Daoy (cell line): ENCODE measurements around the gene HOXD11. TPM values are rescaled to one million over a fixed set of nuclear protein-coding genes. Genes with fewer than 3 reads are reported as not detected.
A peak's percentile ranks its signal among the peaks of the same experiment; 100 is the strongest.

Source experiments
- DNase-seq: peaks from one replicate; pipeline ENCODE4 v3.0.0-alpha.2; 2015; ENCODE audit warnings: low read depth
- total RNA-seq: library from RNA; depleted of rRNA; stranded (reverse); fragments of >200 nt; shearing (Covaris generic); gene quantifications from 2 replicates; pipeline ENCODE4 v1.2.3, GENCODE V29; 2014

The HOXD11 gene
- total RNA-seq, 1 experiment from 2014 or later, result 13.4 TPM

DNA sequence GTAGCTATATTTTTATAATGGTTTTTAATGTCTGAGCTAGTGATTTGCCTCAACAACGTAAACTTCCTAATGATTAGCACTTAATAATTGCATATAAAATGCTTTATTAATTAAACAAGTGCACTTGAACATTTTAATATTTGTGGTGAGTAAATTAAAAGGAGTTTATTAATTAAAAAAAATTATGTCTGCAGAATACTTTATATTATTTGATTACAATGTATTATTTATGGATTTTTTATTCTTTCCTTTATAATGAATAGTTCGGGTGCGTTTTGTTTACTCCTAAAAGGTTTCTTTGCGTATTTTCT lies 24.7 kb downstream of the HOXD11 start:
- DNase-seq, result no peak

DNA sequence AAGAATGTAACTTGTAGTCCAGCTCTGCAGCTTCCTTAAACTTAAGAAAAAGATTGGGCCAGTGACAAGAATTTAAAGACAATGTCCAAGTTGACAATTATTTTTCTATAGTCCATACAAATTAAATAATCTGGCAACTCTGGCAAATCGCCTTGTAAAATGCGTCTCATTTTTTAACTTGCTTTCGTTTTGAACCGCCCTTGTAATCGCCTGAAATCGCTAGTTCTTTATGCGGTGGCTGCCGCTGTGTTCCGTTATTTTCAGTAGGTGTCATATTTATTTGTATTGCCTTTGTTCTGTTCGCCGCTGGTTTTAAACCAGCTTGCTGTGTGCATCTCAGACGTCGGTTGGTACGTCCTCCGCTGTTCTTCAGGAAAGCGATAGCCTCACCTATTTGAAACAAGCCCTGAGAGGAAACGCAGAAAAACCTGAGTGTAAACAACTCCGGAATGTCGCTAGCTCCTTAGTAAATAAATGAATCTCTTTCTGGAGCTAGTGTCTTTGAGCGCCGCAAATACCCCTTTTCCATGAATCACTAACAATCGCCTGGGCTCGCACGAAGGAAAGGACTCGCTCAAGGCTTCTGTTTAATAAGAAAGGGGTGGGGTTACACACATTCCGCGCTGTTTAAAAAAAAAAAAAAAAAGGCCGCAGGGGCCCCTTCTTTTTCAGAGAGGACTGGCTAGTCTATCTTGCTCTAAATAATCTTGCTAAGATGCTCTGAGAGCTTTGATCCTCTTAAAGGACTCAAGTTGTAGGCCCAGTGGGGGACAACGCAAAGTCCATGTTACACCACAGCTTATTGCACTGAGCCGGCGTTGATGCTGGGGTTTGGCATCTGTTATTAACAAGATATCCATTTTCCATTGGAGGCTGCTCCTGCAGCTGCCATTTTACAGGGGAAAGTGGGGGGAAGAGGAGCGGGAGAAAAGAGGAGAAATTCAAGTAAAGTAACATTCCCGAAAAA lies 25.4 kb downstream of the HOXD11 start:
- DNase-seq, result no peak

DNA sequence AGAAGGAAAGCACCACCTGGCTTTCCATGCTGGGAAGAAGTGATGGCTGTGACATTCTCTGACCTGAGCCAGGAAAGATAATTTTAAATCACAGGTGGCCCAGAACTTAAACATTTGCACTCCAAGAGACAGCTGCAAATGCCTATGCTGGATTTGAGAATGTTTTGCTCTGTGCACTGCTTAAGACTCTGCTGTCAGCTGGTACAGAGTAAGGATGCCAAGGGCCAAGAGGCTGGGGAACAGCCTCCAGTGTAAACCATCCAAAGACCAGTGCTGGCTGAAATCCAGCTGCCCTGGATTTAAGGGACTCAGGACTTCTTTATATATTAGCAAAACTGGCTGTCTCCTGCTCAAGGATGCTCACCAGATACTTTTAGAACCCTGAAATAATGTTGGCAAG lies 26.3 kb downstream of the HOXD11 start:
- no peak for DNase-seq

DNA sequence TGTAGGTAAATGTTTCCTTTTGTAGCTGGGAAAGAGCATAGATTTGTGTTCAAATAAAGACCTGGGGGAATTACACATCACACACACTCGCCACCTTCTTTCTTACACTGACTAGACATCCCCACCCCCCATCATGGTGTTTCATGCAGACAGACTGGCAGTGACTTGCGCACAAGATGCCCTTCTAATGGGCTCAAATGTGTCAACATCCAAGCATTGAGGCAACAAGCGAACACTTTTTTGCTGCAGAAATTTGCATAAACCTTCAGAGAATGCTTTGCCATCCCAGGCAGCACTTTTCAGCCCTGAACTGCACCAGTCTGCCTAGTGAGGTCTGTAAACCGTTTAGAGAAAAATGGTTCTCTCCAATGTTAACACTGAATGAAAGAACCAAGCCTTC lies 27.0 kb downstream of the HOXD11 start:
- no peak for DNase-seq

DNA sequence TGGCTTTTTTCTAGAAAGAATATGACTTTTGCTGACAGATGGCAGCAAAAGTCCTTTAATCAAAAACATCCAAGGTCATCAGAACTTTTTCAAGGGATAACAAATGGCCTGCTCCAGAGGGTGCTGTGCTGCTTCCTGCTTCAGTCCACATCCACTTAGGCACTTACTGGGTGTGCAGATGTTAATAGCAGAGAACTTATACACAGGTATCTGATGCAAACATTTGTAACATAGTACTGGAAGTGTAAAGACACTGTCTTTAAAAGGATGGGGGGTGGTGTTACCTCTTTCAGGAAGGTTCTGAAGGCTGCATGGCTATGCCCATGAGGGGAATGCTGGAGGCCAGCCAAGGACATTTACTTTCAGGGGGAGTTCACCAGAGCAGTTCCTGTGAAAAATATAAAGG lies 28.0 kb downstream of the HOXD11 start:
- no peak for DNase-seq

DNA sequence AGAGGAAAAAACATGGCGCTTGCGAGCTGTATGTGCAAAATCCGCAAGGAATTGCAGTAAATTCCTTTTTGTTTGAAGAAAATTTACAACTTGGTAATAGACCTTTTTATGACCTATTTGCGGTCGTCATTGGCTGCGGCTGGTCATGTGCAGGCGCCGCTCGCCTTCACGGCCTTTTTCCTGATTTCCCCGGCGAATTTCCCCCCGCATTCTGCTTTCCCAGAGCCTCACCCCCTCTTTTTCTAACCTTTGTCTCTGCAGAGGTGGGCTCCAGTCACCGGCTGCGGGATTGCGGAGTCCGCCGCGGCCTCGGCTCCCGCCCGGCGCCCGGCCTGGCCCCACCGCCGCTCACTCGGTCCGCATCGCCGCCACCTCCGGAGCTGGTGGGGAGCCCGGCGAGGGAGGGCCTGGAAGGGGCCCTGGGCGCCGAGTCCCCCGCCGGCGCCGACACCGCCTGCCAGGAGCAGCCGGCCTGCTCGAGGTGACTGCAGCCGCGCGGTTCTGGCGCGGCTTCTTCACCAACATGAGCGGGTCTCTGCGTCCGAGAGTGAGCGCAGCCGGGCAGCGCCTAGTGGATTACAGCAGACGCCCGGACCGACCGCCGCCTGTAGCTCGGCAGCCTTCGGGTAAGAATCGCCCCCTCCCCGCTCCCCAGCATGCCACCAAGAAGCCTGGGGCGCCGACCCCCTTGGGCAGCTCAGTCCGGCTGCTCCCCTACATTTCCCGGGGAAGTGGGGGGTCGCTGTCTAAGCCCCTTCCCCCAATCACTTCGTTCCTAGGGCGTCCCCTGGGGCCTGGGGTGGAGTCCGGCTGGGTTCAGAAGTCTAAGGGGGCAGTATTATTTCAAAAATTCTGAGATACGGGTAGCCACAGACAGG lies 29.5 kb downstream of the HOXD11 start:
- DNase-seq, result peak; percentile 53

DNA sequence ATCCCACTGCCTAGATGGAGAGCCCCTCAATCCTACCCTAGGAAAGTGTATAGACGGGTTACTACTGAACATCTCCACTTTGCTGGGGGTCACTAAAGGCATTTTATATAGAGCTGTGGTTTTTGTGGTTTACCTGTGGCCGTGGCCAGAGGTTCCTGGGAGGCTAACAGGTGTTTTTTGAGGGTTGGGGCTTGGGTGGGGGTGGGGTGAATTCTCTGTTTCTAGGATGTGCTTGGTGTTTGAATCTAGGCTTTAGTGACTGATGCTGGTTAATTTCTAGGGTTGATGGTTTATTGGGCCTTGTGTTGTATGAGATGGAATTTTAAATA lies 30.1 kb downstream of the HOXD11 start:
- no peak for DNase-seq

DNA sequence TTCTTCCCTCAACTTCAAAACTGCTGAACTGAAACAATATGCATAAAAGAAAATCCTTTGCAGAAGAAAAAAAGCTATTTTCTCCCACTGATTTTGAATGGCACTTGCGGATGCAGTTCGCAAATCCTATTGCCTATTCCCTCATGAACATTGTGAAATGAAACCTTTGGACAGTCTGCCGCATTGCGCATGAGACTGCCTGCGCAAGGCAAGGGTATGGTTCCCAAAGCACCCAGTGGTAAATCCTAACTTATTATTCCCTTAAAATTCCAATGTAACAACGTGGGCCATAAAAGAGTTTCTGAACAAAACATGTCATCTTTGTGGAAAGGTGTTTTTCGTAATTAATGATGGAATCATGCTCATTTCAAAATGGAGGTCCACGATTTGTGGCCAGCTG lies 30.8 kb downstream of the HOXD11 start:
- DNase-seq, result no peak

DNA sequence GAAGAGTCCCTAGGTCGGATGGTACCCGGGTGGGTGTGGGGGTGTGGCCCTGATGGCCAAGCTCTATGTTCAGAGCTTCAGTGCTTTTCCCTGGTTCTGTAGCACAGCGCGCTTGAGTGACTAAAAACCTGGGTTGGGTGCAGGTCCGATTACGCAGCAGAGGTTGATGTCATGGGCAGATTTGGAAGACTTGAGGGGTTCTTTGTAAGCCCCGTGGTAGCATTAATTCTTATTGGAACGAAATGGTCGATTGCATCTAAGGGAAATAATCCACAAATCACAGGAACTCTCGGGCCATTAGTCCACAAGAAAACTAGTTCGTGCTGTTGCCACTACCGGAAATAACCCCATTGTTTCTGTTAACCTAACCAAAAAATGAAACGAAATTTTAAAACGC lies 31.4 kb downstream of the HOXD11 start:
- DNase-seq, result no peak

DNA sequence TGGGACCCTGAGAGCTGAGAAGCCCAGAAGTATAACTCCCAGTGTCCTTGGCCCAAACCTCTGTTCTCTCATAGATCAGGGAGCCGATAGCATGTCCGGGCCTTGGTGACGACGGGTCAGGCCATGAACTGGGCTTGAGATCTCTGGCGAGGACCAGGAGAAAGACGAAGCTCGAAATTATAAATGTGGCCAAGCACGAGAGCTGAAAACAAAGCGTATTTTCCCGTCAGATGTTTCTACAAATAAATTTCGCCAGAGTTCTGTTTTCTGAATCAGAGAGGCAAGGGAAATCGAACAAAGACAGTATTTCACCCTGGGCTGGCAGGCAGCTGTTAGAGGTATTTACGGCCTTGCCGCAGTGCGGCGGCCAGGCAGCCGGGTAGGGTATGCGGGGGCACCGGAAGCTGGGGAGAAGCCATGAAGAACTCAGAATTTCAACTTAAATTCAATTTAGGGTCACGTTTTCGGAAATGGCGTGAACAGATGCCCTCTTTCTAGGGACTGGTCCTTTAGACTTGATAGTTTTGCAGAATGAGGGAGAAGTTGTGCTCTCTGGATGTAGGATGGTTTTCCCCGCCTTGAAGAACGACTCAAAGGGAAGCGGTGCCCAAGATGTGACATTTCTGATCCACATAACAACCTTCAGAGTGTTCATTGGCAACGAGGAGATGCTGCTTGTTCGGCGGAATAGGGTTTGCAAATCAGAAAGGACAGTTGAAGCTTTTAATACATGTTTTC lies 32.0 kb downstream of the HOXD11 start:
- no peak for DNase-seq

DNA sequence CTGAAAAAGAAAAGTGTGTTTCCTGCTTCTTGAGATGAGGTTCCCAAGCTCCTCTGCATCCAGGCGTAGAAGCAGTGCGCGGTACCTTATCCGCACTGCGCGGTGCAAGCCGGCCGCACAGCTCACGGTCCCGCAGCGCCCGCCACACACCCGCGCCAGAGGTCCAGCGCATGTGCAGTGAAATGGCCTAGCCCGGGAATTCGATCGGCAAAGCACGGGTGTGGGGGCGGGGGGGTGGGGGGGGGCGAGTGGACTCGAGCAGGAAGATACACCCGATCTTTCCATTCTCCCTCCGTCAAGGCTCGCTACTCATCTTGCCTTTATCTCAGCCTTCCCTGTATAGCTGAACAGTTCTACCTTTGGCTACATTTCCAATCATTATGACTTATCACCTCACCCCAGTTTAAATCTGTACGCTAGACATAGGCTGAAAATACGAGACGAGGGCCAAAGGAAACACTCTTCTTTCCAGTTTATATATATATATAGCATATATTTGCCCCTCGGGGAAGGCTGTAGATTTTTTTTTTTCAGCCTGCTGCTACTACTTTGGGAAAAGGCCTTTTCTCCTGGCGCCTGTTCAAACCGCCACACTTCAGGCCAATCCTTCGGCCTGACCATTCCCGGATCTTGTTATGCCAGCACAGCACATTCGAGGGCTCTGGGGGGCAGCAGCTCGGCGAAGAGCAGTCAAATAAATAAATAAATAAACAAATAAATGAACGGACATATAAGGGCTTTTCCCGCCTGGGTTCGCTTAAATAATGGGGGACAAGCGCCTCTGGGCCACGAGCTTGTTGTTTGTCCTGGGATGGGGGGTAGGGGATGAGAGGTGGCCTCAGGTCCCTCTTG lies 32.8 kb downstream of the HOXD11 start:
- DNase-seq, result no peak

DNA sequence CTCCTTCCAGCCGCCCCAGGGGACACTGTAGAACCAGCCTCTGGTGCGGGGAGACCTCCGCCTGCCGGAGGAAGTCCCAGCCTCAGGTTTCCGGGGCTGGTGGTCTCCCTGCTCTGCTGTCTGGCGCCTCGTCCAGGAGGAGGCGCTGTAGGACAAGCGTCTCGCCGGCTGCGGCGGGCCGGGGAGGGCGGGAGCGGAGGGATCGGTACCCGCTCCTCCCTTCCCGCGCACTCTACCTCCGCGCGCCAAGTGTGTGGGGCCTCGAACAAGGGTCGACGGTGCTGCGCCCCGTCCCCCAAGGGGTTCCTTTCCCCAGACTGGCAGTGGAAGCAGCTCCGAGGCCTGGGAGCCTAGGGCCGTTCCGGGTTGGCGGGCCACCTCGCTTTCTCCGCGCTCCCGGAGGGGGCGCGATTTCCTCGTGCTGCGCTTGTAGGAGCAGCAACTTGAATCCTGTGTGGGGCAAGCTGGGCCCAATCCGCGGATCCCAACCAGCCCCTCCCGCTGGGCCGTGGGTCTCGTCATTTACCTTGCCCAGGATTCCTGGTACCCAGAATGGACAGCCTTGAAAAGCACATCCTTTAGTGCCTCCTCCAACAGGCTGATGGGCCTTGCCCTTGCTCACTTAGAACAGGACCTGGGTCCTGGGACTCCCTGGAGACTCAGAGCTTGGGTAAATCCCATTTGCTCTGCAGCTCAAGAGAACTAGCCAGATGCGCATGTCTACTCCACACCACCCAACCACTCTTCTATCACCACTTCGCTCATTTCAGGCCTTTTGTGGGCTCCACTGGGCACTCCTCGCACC lies 33.6 kb downstream of the HOXD11 start:
- peak; percentile 89 for DNase-seq

DNA sequence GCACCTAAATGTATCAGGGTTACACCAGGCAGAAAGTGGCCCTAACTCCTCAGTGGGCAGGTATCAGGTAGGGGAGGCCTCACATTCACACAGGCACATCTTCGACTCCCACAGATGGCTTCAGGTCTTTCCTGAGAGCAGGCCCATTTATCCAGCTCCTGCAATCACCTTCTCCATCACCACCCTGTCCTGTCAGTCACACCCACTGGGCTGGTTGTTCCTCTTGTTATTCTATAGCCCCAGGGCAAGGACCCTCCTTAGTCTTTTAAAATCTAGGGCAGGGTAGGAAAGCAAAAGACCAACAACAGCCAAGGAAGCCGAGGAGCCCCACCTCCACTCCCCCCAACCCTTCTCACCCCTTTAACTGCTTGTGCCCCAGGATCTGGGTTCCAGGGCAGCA lies 35.2 kb downstream of the HOXD11 start:
- DNase-seq, result no peak

DNA sequence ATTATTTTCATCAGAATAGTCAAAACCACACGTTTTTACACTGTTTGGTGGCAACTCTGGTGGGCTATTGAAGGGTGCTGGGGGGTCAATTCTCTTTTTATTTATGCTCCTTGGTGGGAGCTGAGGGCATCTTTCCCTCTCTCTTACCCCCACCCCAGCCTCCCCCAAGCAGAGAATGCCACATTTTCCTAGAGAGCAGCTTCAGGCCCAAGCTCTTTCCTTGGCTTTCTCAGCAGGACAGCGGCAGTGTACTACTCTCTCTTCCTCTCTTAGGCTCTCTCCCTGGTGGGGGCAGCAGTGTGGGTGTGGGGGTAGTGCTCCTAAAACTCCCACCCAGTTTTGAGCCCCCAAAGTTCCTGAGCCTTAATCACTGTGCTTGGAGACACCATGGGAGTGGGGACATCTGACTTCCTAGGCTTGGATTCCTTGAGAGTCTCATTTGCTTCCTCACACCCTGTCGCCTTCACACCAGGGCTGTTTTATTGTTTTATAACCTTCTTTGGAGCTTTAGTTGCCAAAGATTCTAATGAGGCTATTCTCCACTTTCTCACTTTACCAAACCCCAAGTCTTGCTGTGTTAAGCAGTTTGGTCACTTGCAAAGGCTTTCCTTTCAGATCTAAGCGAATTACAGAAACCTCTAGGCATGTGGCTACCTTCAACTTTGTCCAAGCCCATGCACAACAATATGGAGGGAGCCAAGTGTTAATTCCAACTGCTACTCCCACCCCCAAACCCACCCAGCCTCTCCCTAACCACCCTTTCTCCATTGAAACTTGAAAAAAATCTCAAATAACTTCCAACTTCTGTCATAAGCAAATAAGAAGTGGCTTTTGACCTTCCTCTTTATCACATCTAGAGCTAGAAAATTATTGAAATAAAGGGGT lies 38.2 kb downstream of the HOXD11 start:
- no peak for DNase-seq

DNA sequence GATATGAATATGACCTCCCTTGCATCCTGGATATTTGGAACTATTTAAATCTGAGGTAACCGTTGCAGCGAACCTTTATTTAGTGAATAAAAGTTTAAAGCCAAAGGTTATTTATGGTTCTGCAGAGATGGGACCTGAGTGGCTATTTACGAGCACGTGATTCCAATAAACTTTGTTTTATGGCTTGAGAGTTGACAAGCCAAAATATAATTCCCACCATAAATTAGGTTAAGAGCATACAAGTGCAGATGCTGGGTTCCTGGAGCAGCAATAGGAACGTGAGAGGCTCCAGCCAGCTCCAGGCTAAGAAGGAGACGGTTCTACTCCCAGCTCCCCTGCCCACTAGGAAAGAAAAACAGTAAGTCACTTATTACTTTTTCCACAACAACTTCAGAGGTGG lies 39.0 kb downstream of the HOXD11 start:
- no peak for DNase-seq

DNA sequence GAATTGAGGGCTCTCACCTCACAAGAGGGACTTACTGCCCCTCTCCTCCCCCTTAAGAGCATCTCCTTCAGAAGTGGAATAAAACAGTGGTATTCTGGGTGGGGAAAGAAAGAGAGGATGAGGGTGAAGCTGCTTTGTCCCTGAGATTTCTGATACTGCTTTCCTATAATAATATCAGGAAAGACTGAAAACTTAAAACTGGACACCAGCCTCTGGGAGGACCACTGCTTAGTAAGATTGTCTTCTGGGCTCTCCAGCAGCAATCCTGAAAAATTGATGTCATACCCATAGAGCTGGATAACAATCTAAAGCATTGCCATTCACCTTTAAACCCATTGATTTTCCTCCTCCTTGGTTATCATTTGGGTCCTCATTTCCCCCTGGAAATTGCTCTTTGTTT lies 39.6 kb downstream of the HOXD11 start:
- no peak for DNase-seq

DNA sequence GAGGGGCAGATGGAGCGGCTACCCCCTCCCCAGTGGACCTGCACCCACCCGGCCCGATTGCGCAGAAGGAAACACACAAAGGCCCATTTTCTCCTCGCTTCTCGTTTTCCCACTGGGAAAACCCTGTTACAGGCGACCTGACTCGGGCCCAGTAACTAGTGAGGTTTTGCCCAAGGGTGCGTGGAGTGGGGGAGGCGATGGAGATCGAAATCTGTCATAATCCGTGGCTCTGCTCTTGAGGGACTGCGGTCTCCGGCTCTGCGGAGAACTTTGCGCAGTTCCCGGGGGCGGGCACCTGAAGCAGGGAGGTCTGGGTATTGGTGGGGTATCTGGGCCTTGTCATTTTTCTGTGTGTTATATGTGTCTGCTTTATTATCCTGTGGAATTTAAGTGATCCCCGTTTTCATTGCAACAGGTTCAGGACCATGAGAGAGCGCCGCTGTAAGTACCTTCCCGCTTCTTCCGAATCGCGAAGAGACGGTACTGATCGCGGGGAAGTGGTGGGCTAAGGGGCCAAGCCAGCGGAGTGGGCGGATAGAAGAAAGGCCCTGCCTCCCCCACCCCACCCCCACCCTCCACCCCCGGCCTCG lies 40.2 kb downstream of the HOXD11 start:
- DNase-seq, result no peak

DNA sequence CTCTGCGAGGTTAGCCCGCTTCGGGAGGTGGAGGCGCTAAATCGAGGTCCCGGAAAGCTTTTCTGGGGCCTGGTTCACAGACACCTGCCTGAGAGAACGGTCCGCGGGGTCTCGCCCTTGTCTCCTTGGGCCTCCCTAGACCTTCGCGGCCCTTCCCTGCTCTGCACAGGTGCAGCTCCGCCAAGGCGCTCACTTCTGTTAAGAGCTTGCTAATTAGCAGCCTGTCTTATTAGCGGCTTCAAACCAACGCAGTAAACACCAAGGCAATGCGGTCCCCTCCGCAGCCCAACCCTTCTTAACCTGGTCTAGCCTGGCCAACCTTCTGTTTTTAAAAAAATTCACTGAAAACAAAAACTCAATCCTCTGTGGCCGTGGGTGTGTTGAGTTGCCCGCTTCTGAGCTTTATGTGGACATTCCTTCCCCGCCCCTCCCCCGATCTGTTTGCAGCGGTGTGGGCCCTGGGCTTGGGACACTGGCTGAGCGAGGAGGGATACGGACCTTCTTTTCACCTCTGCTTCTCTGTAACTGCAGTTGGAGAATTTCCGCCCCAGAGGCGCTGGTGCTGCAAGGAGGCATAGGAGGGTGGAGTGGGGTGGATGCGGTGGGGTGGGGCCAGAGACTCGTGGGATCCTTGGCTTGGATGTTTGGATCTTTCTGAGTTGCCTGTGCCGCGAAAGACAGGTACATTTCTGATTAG lies 40.9 kb downstream of the HOXD11 start:
- DNase-seq, result no peak
